SU-DHL-6 (cell line): ENCODE measurements around the gene TNS1.
A peak's percentile ranks its signal among the peaks of the same experiment; 100 is the strongest.

ENCODE experiments used
- H2AFZ ChIP-seq: fragments of 200-600 bp; sonication (generic); 2 replicates; pipeline ENCODE4 v1.6.1; 2014; ENCODE audit warnings: low read depth, mild to moderate bottlenecking, moderate library complexity, mixed read lengths, antibody characterized with exemption, low read length; ENCODE audit not compliant: severe bottlenecking
- H3F3A ChIP-seq: fragments of 200-600 bp; shearing (Covaris generic); 2 replicates; pipeline ENCODE4 v1.6.0; 2016; ENCODE audit warnings: antibody characterized with exemption, mild to moderate bottlenecking; ENCODE audit not compliant: insufficient read depth
- H3K27ac ChIP-seq: fragments of 200-600 bp; sonication (generic); 2 replicates; pipeline ENCODE4 v1.5.1; 2016; ENCODE audit warnings: low read depth, mild to moderate bottlenecking, low read length, moderate library complexity, mixed read lengths
- H3K27me3 ChIP-seq: fragments of 200-600 bp; sonication (generic), shearing (Covaris generic); 2 replicates; pipeline ENCODE4 v1.6.0; 2014; ENCODE audit warnings: mild to moderate bottlenecking, low read length
- H3K36me3 ChIP-seq: fragments of 200-600 bp; sonication (generic); 2 replicates; pipeline ENCODE4 v1.6.1; 2014; ENCODE audit warnings: mild to moderate bottlenecking, low read length, mixed read lengths
- H3K4me2 ChIP-seq: fragments of 300-600, 200-600 bp; shearing (Covaris generic), sonication (generic); 2 replicates; pipeline ENCODE4 v1.6.0; 2014; ENCODE audit warnings: low read length, low read depth, mild to moderate bottlenecking; ENCODE audit not compliant: poor library complexity, severe bottlenecking
- H3K4me3 ChIP-seq: fragments of 200-600 bp; sonication (generic); 2 replicates; pipeline ENCODE4 v1.5.1; 2014; ENCODE audit warnings: antibody characterized with exemption, low read length, mild to moderate bottlenecking, mixed read lengths; ENCODE audit not compliant: insufficient read depth, poor library complexity, severe bottlenecking
- H3K79me2 ChIP-seq: fragments of 200-600 bp; sonication (generic); 2 replicates; pipeline ENCODE4 v1.6.1; 2014; ENCODE audit warnings: mild to moderate bottlenecking, low read length, moderate library complexity; ENCODE audit not compliant: insufficient read depth
- H3K9ac ChIP-seq: fragments of 200-600 bp; sonication (generic); 2 replicates; pipeline ENCODE4 v1.7.0; 2014; ENCODE audit warnings: mild to moderate bottlenecking, low read length
- H3K9me2 ChIP-seq: fragments of 200-600 bp; sonication (generic); replicated peaks from 2 replicates; pipeline ENCODE4 v1.6.1; 2014; ENCODE audit warnings: low read length; ENCODE audit not compliant: insufficient read depth
- H3K9me3 ChIP-seq: fragments of 200-600 bp; sonication (generic); 2 replicates; pipeline ENCODE4 v1.6.1; 2014; ENCODE audit warnings: low read length, mixed read lengths; ENCODE audit not compliant: insufficient read depth
- H4K20me1 ChIP-seq: fragments of 200-600 bp; sonication (generic); 2 replicates; pipeline ENCODE4 v1.6.1; 2014; ENCODE audit warnings: low read depth, mild to moderate bottlenecking, antibody characterized with exemption, low read length, moderate library complexity, mixed read lengths
- CTCF ChIP-seq: fragments of 200-600 bp; sonication (generic); IDR thresholded peaks from one replicate; pipeline ENCODE4 v1.5.1; 2017; ENCODE audit warnings: antibody characterized with exemption, mild to moderate bottlenecking, low read length, moderate library complexity; ENCODE audit not compliant: insufficient read depth, poor library complexity, severe bottlenecking
- EZH2phosphoT487 ChIP-seq: fragments of 200-600 bp; sonication (generic), shearing (Covaris generic); conservative IDR thresholded peaks from 2 replicates; pipeline ENCODE4 v1.6.1; 2018; ENCODE audit warnings: mild to moderate bottlenecking, antibody characterized with exemption, low read length, moderate library complexity, mixed read lengths

The TNS1 gene

GRCh38 chr2:217797165-217797564 lies 205.6 kb downstream of the TNS1 start:
- H2AFZ ChIP-seq, result no peak overlapping the region
- H3K9me2 ChIP-seq, result no peaks in the 10 kb centered on the region
- H3K27ac ChIP-seq, result peak overlapping the region; percentile 24; the same call in 1 of the 2 replicates
- no peaks in the 10 kb centered on the region for H4K20me1 ChIP-seq
- peak overlapping the region; percentile 5 for H3K4me2 ChIP-seq
- H3K79me2 ChIP-seq, result no peaks in the 10 kb centered on the region
- no peaks in the 10 kb centered on the region for H3F3A ChIP-seq
- TF ChIP-seq EZH2phosphoT487, result no peak
- TF ChIP-seq CTCF, result no peak
- no peaks in the 10 kb centered on the region for H3K9me3 ChIP-seq
- H3K36me3 ChIP-seq, result no peaks in the 10 kb centered on the region
- H3K4me3 ChIP-seq, result no peak overlapping the region
- H3K27me3 ChIP-seq, result no peaks in the 10 kb centered on the region
- no peak overlapping the region for H3K9ac ChIP-seq

GRCh38 chr2:217795706-217796465 lies 206.9 kb downstream of the TNS1 start:
- H3K79me2 ChIP-seq, result no peaks in the 10 kb centered on the region
- H3K27ac ChIP-seq, result no peak overlapping the region
- no peaks in the 10 kb centered on the region for H3K9me2 ChIP-seq
- H3K4me3 ChIP-seq, result no peak overlapping the region
- H3F3A ChIP-seq, result no peaks in the 10 kb centered on the region
- H3K9ac ChIP-seq, result no peak overlapping the region
- no peak overlapping the region for H2AFZ ChIP-seq
- H4K20me1 ChIP-seq, result no peaks in the 10 kb centered on the region
- H3K27me3 ChIP-seq, result no peaks in the 10 kb centered on the region
- no peak for TF ChIP-seq CTCF
- TF ChIP-seq EZH2phosphoT487, result no peak
- no peaks in the 10 kb centered on the region for H3K36me3 ChIP-seq
- no peaks in the 10 kb centered on the region for H3K9me3 ChIP-seq
- no peak overlapping the region for H3K4me2 ChIP-seq

GRCh38 chr2:217795067-217795466 lies 207.7 kb downstream of the TNS1 start:
- H3K4me3 ChIP-seq, result no peak overlapping the region
- H3K4me2 ChIP-seq, result no peak overlapping the region
- H3K9me2 ChIP-seq, result no peaks in the 10 kb centered on the region
- H3K9me3 ChIP-seq, result no peaks in the 10 kb centered on the region
- H2AFZ ChIP-seq, result no peak overlapping the region
- no peaks in the 10 kb centered on the region for H3F3A ChIP-seq
- no peaks in the 10 kb centered on the region for H4K20me1 ChIP-seq
- H3K9ac ChIP-seq, result no peak overlapping the region
- H3K36me3 ChIP-seq, result no peaks in the 10 kb centered on the region
- no peaks in the 10 kb centered on the region for H3K79me2 ChIP-seq
- H3K27ac ChIP-seq, result no peak overlapping the region
- no peaks in the 10 kb centered on the region for H3K27me3 ChIP-seq
- TF ChIP-seq CTCF (no peak), EZH2phosphoT487 (no peak)
